ENCODE measurements around the gene TPK1.
"Not testable (repeated sequence)": the region's sequence is repeated elsewhere in the genome, so short reads cannot be mapped to it uniquely, and the experiment has no call there.

The TPK1 gene

DNA sequence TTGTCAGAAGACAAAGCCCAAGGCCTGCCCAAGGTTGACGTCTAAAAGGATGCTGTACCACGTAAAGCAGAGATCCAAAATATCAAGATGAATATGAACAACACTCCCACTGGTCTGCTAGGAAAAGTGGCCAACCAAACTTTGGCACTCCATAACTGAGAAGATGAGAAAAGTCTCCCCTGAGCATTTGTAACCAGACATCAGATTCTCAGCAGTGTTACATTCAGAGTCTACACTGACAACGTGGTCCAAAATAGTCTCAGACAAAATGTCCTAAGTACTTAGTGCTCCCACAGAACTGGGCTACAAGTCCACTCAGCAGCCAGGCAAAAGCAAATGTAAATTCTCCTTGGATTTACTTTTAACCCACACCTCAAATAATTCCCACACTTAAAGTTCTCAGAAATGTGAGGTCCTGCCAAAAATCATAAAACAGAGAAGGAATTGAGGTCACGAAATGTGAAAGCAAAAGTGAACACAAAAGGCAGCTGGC is 247.2 kb downstream of the TPK1 start:
- no peaks in the 10 kb centered on the region for H3K36me3 ChIP-seq (ENCODE audit: control insufficient read depth in 2 of 2, insufficient read depth in 2 of 2, low read length in 2 of 2)
- H3K27me3 ChIP-seq (ENCODE audit: control insufficient read depth in 1 of 2, insufficient read depth in 2 of 2, low read length in 2 of 2), result no peaks in the 10 kb centered on the region
- H3K27ac ChIP-seq (ENCODE audit: low read length), result no peak overlapping the region
- no peak overlapping the region for H3K9ac ChIP-seq (ENCODE audit: low read length in 2 of 2)
- no peak overlapping the region for H3K4me3 ChIP-seq (ENCODE audit: low read length in 2 of 2)
- H3K4me1 ChIP-seq (ENCODE audit: control insufficient read depth, insufficient read depth, low read length), result no peaks in the 10 kb centered on the region
- H3K9me3 ChIP-seq (ENCODE audit: control insufficient read depth in 2 of 2, low read length in 2 of 2), result no peaks in the 10 kb centered on the region

DNA sequence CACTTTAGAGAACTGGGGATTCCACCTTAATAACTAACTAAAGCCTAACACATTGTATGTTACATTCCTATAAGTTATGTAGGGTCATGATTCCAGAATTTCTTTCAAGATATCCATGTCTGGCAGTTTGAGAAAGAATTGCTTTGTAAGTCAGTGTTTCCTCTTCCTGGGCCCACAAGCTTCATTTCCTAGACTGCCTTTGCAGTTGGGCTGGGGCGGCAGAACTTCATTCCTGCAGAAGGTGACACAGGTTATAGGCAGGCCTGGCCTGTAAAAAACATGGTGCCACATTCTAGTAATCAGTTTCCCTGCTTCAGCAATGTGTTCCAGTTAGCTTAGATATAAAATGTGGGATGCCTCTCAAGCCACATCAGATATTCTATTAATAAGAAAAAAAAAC is 248.2 kb downstream of the TPK1 start:
- H3K4me1 ChIP-seq (ENCODE audit: control insufficient read depth, insufficient read depth, low read length), result no peaks in the 10 kb centered on the region
- no peaks in the 10 kb centered on the region for H3K9me3 ChIP-seq (ENCODE audit: control insufficient read depth in 2 of 2, low read length in 2 of 2)
- H3K27me3 ChIP-seq (ENCODE audit: control insufficient read depth in 1 of 2, insufficient read depth in 2 of 2, low read length in 2 of 2), result no peaks in the 10 kb centered on the region
- no peaks in the 10 kb centered on the region for H3K36me3 ChIP-seq (ENCODE audit: control insufficient read depth in 2 of 2, insufficient read depth in 2 of 2, low read length in 2 of 2)
- no peak overlapping the region for H3K9ac ChIP-seq (ENCODE audit: low read length in 2 of 2)
- H3K4me3 ChIP-seq (ENCODE audit: low read length in 2 of 2), result no peak overlapping the region
- H3K27ac ChIP-seq (ENCODE audit: low read length), result no peak overlapping the region

DNA sequence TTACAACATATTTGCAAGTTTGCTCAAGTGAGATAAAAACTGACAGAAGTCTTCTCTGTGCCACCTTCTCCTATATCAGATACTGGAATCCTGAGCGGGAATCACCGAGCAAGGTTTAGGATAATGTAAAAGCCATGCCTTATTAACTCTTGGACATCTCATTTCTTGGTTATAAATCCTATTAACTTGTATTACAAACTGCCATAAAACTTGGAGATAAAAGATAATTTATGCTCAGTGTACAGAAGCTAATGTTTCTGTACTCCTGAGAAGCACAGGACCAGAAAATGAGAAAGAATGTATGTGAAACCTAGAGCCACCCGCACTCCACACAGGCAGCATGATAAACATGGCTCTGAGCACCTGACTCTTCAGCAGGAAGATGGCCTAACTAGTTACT is 251.1 kb downstream of the TPK1 start:
- Histone ChIP-seq H3K4me1 (ENCODE audit: control insufficient read depth, insufficient read depth, low read length) (no peaks in the 10 kb centered on the region), H3K27me3 (ENCODE audit: control insufficient read depth in 1 of 2, insufficient read depth in 2 of 2, low read length in 2 of 2) (no peaks in the 10 kb centered on the region), H3K4me3 (ENCODE audit: low read length in 2 of 2) (no peak overlapping the region), H3K27ac (ENCODE audit: low read length) (no peak overlapping the region), H3K9me3 (ENCODE audit: control insufficient read depth in 2 of 2, low read length in 2 of 2) (no peaks in the 10 kb centered on the region), H3K9ac (ENCODE audit: low read length in 2 of 2) (no peak overlapping the region), H3K36me3 (ENCODE audit: control insufficient read depth in 2 of 2, insufficient read depth in 2 of 2, low read length in 2 of 2) (no peaks in the 10 kb centered on the region)

GRCh38 chr7:144579687-144580086 is 256.2 kb downstream of the TPK1 start:
- Histone ChIP-seq H3K4me1 (ENCODE audit: control insufficient read depth, insufficient read depth, low read length) (no peaks in the 10 kb centered on the region), H3K36me3 (ENCODE audit: control insufficient read depth in 2 of 2, insufficient read depth in 2 of 2, low read length in 2 of 2) (no peaks in the 10 kb centered on the region), H3K9ac (ENCODE audit: low read length in 2 of 2) (no peak overlapping the region), H3K4me3 (ENCODE audit: low read length in 2 of 2) (no peak overlapping the region), H3K9me3 (ENCODE audit: control insufficient read depth in 2 of 2, low read length in 2 of 2) (no peaks in the 10 kb centered on the region), H3K27me3 (ENCODE audit: control insufficient read depth in 1 of 2, insufficient read depth in 2 of 2, low read length in 2 of 2) (no peaks in the 10 kb centered on the region), H3K27ac (ENCODE audit: low read length) (no peak overlapping the region)

GRCh38 chr7:144575456-144575855 is 260.4 kb downstream of the TPK1 start:
- Histone ChIP-seq H3K27ac (ENCODE audit: low read length) (no peak overlapping the region), H3K9me3 (ENCODE audit: control insufficient read depth in 2 of 2, low read length in 2 of 2) (no peaks in the 10 kb centered on the region), H3K9ac (ENCODE audit: low read length in 2 of 2) (no peak overlapping the region), H3K36me3 (ENCODE audit: control insufficient read depth in 2 of 2, insufficient read depth in 2 of 2, low read length in 2 of 2) (no peaks in the 10 kb centered on the region), H3K4me1 (ENCODE audit: control insufficient read depth, insufficient read depth, low read length) (no peaks in the 10 kb centered on the region), H3K4me3 (ENCODE audit: low read length in 2 of 2) (no peak overlapping the region), H3K27me3 (ENCODE audit: control insufficient read depth in 1 of 2, insufficient read depth in 2 of 2, low read length in 2 of 2) (no peaks in the 10 kb centered on the region)

GRCh38 chr7:144574753-144575152 is 261.1 kb downstream of the TPK1 start:
- not testable (repeated sequence) for H3K27ac ChIP-seq (ENCODE audit: low read length); H3K9ac ChIP-seq (ENCODE audit: low read length in 2 of 2); H3K27me3 ChIP-seq (ENCODE audit: control insufficient read depth in 1 of 2, insufficient read depth in 2 of 2, low read length in 2 of 2); H3K4me3 ChIP-seq (ENCODE audit: low read length in 2 of 2); H3K9me3 ChIP-seq (ENCODE audit: control insufficient read depth in 2 of 2, low read length in 2 of 2); H3K4me1 ChIP-seq (ENCODE audit: control insufficient read depth, insufficient read depth, low read length); H3K36me3 ChIP-seq (ENCODE audit: control insufficient read depth in 2 of 2, insufficient read depth in 2 of 2, low read length in 2 of 2)

DNA sequence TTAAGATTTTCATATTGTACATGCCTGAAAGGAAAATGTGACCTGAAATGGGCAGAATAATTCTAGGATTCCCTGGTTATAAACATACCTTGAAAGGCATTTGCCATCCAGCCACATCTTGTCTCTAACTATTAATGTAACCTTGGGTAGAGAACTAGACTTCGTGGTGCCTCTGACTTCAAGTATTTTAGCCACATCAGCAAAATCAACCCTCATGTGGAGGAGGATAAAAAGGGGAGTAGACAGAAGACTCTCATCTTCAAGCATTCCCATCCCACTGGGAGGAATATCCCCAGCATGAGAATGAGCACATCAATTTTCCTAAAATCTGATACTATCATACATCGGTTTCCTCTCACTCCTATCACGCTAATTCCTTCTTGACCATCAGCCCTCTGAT is 267.6 kb downstream of the TPK1 start:
- Histone ChIP-seq H3K27ac (ENCODE audit: low read length) (no peak overlapping the region), H3K36me3 (ENCODE audit: control insufficient read depth in 2 of 2, insufficient read depth in 2 of 2, low read length in 2 of 2) (no peaks in the 10 kb centered on the region), H3K4me3 (ENCODE audit: low read length in 2 of 2) (no peak overlapping the region), H3K9me3 (ENCODE audit: control insufficient read depth in 2 of 2, low read length in 2 of 2) (peaks cover 0 to 2% of the 10 kb centered on the region in 2 donors), H3K4me1 (ENCODE audit: control insufficient read depth, insufficient read depth, low read length) (no peaks in the 10 kb centered on the region), H3K9ac (ENCODE audit: low read length in 2 of 2) (no peak overlapping the region), H3K27me3 (ENCODE audit: control insufficient read depth in 1 of 2, insufficient read depth in 2 of 2, low read length in 2 of 2) (no peaks in the 10 kb centered on the region)

DNA sequence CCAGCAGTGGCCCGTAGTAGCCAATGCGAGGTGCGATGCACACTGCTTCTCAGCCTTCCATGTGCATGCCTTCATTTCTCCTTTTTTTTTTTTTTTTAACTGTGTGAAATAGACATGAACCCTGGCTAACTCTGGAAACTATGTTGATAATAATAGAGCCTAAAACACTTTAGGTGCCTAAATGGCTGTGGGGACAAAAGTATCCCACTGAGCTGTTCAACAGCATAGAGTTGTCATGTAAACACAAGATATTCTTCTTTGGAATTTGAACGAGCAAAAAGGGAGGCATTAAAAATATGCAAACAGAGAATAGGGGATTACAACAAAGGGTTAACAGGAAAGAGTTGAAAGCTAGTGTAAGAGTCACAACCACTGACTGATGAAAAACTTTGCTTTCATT is 270.3 kb downstream of the TPK1 start:
- Histone ChIP-seq H3K36me3 (ENCODE audit: control insufficient read depth in 2 of 2, insufficient read depth in 2 of 2, low read length in 2 of 2) (no peaks in the 10 kb centered on the region), H3K27ac (ENCODE audit: low read length) (no peak overlapping the region), H3K9me3 (ENCODE audit: control insufficient read depth in 2 of 2, low read length in 2 of 2) (peaks cover 0 to 2% of the 10 kb centered on the region in 2 donors), H3K4me3 (ENCODE audit: low read length in 2 of 2) (no peak overlapping the region), H3K9ac (ENCODE audit: low read length in 2 of 2) (no peak overlapping the region), H3K4me1 (ENCODE audit: control insufficient read depth, insufficient read depth, low read length) (no peaks in the 10 kb centered on the region), H3K27me3 (ENCODE audit: control insufficient read depth in 1 of 2, insufficient read depth in 2 of 2, low read length in 2 of 2) (no peaks in the 10 kb centered on the region)

DNA sequence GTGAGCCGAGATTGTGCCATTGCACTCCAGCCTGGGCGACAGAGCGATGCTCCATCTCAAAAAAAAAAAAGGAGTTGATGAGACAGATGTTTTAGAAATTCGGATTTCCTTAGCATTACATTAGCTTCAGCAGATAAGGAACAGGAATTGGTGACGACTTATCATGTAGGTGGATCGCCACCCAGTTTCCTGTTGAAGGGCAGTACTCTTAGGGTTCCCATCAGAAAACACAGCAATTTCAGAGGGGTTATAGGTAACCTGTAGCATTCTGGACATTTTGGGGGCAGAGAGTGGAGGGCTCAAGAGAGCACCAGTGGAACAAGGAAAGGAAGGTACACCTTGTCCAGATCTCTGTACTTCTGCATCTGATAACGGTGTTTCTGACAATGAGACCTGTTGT is 286.0 kb downstream of the TPK1 start:
- Histone ChIP-seq H3K27me3 (ENCODE audit: control insufficient read depth in 1 of 2, insufficient read depth in 2 of 2, low read length in 2 of 2) (no peaks in the 10 kb centered on the region), H3K9me3 (ENCODE audit: control insufficient read depth in 2 of 2, low read length in 2 of 2) (no peaks in the 10 kb centered on the region), H3K27ac (ENCODE audit: low read length) (no peak overlapping the region), H3K4me3 (ENCODE audit: low read length in 2 of 2) (no peak overlapping the region), H3K9ac (ENCODE audit: low read length in 2 of 2) (no peak overlapping the region), H3K36me3 (ENCODE audit: control insufficient read depth in 2 of 2, insufficient read depth in 2 of 2, low read length in 2 of 2) (no peaks in the 10 kb centered on the region), H3K4me1 (ENCODE audit: control insufficient read depth, insufficient read depth, low read length) (no peaks in the 10 kb centered on the region)

- Histone ChIP-seq H3K4me1 (ENCODE audit: control insufficient read depth, insufficient read depth, low read length) (no peaks in the 10 kb centered on the region), H3K9ac (ENCODE audit: low read length in 2 of 2) (no peak overlapping the region), H3K4me3 (ENCODE audit: low read length in 2 of 2) (no peak overlapping the region), H3K27me3 (ENCODE audit: control insufficient read depth in 1 of 2, insufficient read depth in 2 of 2, low read length in 2 of 2) (no peaks in the 10 kb centered on the region), H3K36me3 (ENCODE audit: control insufficient read depth in 2 of 2, insufficient read depth in 2 of 2, low read length in 2 of 2) (no peaks in the 10 kb centered on the region), H3K27ac (ENCODE audit: low read length) (no peak overlapping the region), H3K9me3 (ENCODE audit: control insufficient read depth in 2 of 2, low read length in 2 of 2) (no peaks in the 10 kb centered on the region)
These were observed 287.3 kb downstream of the TPK1 start for GRCh38 chr7:144548556-144548955.

GRCh38 chr7:144547888-144548287 is 288.0 kb downstream of the TPK1 start:
- Histone ChIP-seq H3K4me3 (ENCODE audit: low read length in 2 of 2) (no peak overlapping the region), H3K4me1 (ENCODE audit: control insufficient read depth, insufficient read depth, low read length) (no peaks in the 10 kb centered on the region), H3K27me3 (ENCODE audit: control insufficient read depth in 1 of 2, insufficient read depth in 2 of 2, low read length in 2 of 2) (no peaks in the 10 kb centered on the region), H3K36me3 (ENCODE audit: control insufficient read depth in 2 of 2, insufficient read depth in 2 of 2, low read length in 2 of 2) (no peaks in the 10 kb centered on the region), H3K9me3 (ENCODE audit: control insufficient read depth in 2 of 2, low read length in 2 of 2) (no peaks in the 10 kb centered on the region), H3K27ac (ENCODE audit: low read length) (no peak overlapping the region), H3K9ac (ENCODE audit: low read length in 2 of 2) (no peak overlapping the region)

All from stomach smooth muscle (tissue), 2 donors.